H9 (cell line): ENCODE data around the gene FBXW4. TPM values are rescaled to one million over a fixed set of nuclear protein-coding genes. Genes with fewer than 3 reads are reported as not detected.

Source experiments
- DNase-seq: peaks from one replicate; pipeline ENCODE4 v3.0.0-alpha.2; 2017
- H2AFZ ChIP-seq: one replicate; pipeline ENCODE4 v1.6.1; 2013; ENCODE audit warnings: mild to moderate bottlenecking, low read length, control low read depth, moderate library complexity
- H2AK5ac ChIP-seq: 2 replicates; pipeline ENCODE4 v1.6.1; 2013; ENCODE audit warnings: low read length, control low read depth, mixed read lengths; ENCODE audit not compliant: insufficient read length
- H2BK120ac ChIP-seq: one replicate; pipeline ENCODE4 v1.6.1; 2013; ENCODE audit warnings: low read depth, mild to moderate bottlenecking, low read length, control low read depth, inconsistent platforms; ENCODE audit not compliant: poor library complexity, severe bottlenecking
- H2BK12ac ChIP-seq: 2 replicates; pipeline ENCODE4 v1.6.1; 2013; ENCODE audit warnings: low read length, control low read depth, mixed read lengths, low read depth; ENCODE audit not compliant: insufficient read length
- H2BK15ac ChIP-seq: 2 replicates; pipeline ENCODE4 v1.6.1; 2013; ENCODE audit warnings: low read depth, low read length, control low read depth
- H2BK20ac ChIP-seq: one replicate; pipeline ENCODE4 v1.6.1; 2013; ENCODE audit warnings: low read depth, mild to moderate bottlenecking, low read length, control low read depth, inconsistent platforms; ENCODE audit not compliant: poor library complexity, severe bottlenecking
- H2BK5ac ChIP-seq: 2 replicates; pipeline ENCODE4 v1.6.1; 2013; ENCODE audit warnings: low read length, control low read depth, mixed read lengths; ENCODE audit not compliant: insufficient read length
- H3K14ac ChIP-seq: 2 replicates; pipeline ENCODE4 v1.6.1; 2013; ENCODE audit warnings: low read length, control low read depth; ENCODE audit not compliant: insufficient read depth
- H3K18ac ChIP-seq: 2 replicates; pipeline ENCODE4 v1.6.1; 2013; ENCODE audit warnings: low read depth, mild to moderate bottlenecking, mixed read lengths, low read length, control low read depth; ENCODE audit not compliant: insufficient read length
- H3K23ac ChIP-seq: 2 replicates; pipeline ENCODE4 v1.6.1; 2013; ENCODE audit warnings: low read length, control low read depth, mixed read lengths, low read depth; ENCODE audit not compliant: insufficient read length
- H3K23me2 ChIP-seq: 2 replicates; pipeline ENCODE4 v1.6.1; 2013; ENCODE audit warnings: low read depth, mild to moderate bottlenecking, mixed read lengths, low read length, control low read depth; ENCODE audit not compliant: insufficient read length, poor library complexity, severe bottlenecking
- H3K27ac ChIP-seq: 2 replicates; pipeline ENCODE4 v1.5.1; 2013; ENCODE audit warnings: low read length, control low read depth, mixed read lengths, low read depth; ENCODE audit not compliant: insufficient read length
- H3K27me3 ChIP-seq: 2 replicates; pipeline ENCODE4 v1.6.1; 2013; ENCODE audit warnings: low read length, control low read depth, inconsistent platforms; ENCODE audit not compliant: insufficient read depth
- H3K4ac ChIP-seq: 2 replicates; pipeline ENCODE4 v1.6.1; 2013; ENCODE audit warnings: low read depth, mild to moderate bottlenecking, control low read depth, inconsistent platforms, low read length, moderate library complexity
- H3K4me1 ChIP-seq: 2 replicates; pipeline ENCODE4 v1.6.1; 2013; ENCODE audit warnings: low read length, control low read depth, inconsistent platforms; ENCODE audit not compliant: insufficient read depth
- H3K4me2 ChIP-seq: 2 replicates; pipeline ENCODE4 v1.6.1; 2013; ENCODE audit warnings: low read length, control low read depth, mixed read lengths; ENCODE audit not compliant: insufficient read length, insufficient read depth
- H3K56ac ChIP-seq: 2 replicates; pipeline ENCODE4 v1.6.1; 2013; ENCODE audit warnings: low read depth, mild to moderate bottlenecking, mixed read lengths, low read length, control low read depth; ENCODE audit not compliant: insufficient read length
- H3K79me1 ChIP-seq: 2 replicates; pipeline ENCODE4 v1.6.1; 2013; ENCODE audit warnings: low read depth, mild to moderate bottlenecking, moderate library complexity, low read length, control low read depth, inconsistent platforms; ENCODE audit not compliant: insufficient read depth, poor library complexity, severe bottlenecking
- H3K79me2 ChIP-seq: 2 replicates; pipeline ENCODE4 v1.6.1; 2013; ENCODE audit warnings: low read length, control low read depth, inconsistent platforms; ENCODE audit not compliant: insufficient read depth
- H3K9ac ChIP-seq: 2 replicates; pipeline ENCODE4 v1.6.1; 2013; ENCODE audit warnings: low read length, control low read depth, mixed read lengths; ENCODE audit not compliant: insufficient read length; ENCODE audit errors: extremely low read depth
- H3K9me3 ChIP-seq: one replicate; pipeline ENCODE4 v1.6.1; 2013; ENCODE audit warnings: low read depth, low read length, inconsistent platforms; ENCODE audit not compliant: control insufficient read depth
- H3T11ph ChIP-seq: one replicate; pipeline ENCODE4 v1.6.1; 2013; ENCODE audit warnings: mild to moderate bottlenecking, low read length, control low read depth, inconsistent platforms
- H4K20me1 ChIP-seq: one replicate; pipeline ENCODE4 v1.6.1; 2013; ENCODE audit not compliant: control insufficient read depth, insufficient read length, insufficient read depth
- H4K5ac ChIP-seq: 2 replicates; pipeline ENCODE4 v1.6.1; 2013; ENCODE audit warnings: low read depth, mild to moderate bottlenecking, mixed read lengths, low read length, control low read depth; ENCODE audit not compliant: insufficient read length
- H4K8ac ChIP-seq: replicated peaks from 2 replicates; pipeline ENCODE4 v1.6.1; 2013; ENCODE audit warnings: low read length, control low read depth, mixed read lengths, low read depth; ENCODE audit not compliant: insufficient read length
- H4K91ac ChIP-seq: 2 replicates; pipeline ENCODE4 v1.6.1; 2013; ENCODE audit warnings: low read depth, mild to moderate bottlenecking, moderate library complexity, mixed read lengths, low read length, control low read depth; ENCODE audit not compliant: insufficient read length
- H3K27ac Mint-ChIP-seq, 3 experiments: 2 replicates in 2 of 3; 3 replicates in 1 of 3; pipeline ENCODE4 v1.8.0; 2020 to 2021; ENCODE audit warnings: mixed read lengths in 3 of 3, mild to moderate bottlenecking in 1 of 3, moderate library complexity in 1 of 3
- H3K27me3 Mint-ChIP-seq: 2 replicates; pipeline ENCODE4 v1.8.0; 2021; ENCODE audit warnings: low read depth, mild to moderate bottlenecking, moderate library complexity, mixed read lengths
- H3K36me3 Mint-ChIP-seq, 3 experiments: 2 replicates in 2 of 3; 3 replicates in 1 of 3; pipeline ENCODE4 v1.8.0; 2020 to 2021; ENCODE audit warnings: low read depth in 3 of 3, mixed read lengths in 3 of 3; ENCODE audit not compliant: insufficient read depth in 1 of 3
- H3K4me1 Mint-ChIP-seq, 2 experiments: 2 replicates each; pipeline ENCODE4 v1.8.0; 2020; ENCODE audit warnings: mixed read lengths in 2 of 2
- H3K4me3 Mint-ChIP-seq, 2 experiments: 2 replicates in 1 of 2; 3 replicates in 1 of 2; pipeline ENCODE4 v1.8.0; 2020 to 2021; ENCODE audit warnings: mild to moderate bottlenecking in 2 of 2, mixed read lengths in 2 of 2, moderate library complexity in 1 of 2
- H3K9me3 Mint-ChIP-seq, 2 experiments: 2 replicates in 1 of 2; 3 replicates in 1 of 2; pipeline ENCODE4 v1.8.0; 2020; ENCODE audit warnings: mild to moderate bottlenecking in 2 of 2, mixed read lengths in 2 of 2, moderate library complexity in 1 of 2
- CTCF ChIP-seq: fragments of 200-600 bp; sonication (generic); conservative IDR thresholded peaks from 3 replicates; pipeline ENCODE4 v1.8.0; 2021; ENCODE audit warnings: antibody characterized with exemption, mild to moderate bottlenecking
- WGBS: extraction: QIAGEN DNeasy Blood & Tissue Kit; methylation state at CpG from one replicate; pipeline ENCODE4 v1.1.7; 2013; ENCODE audit warnings: missing lambda C conversion rate, low lambda C conversion rate, mixed read lengths; ENCODE audit not compliant: insufficient read length; ENCODE audit errors: extremely low coverage; 5-methylcytosine and 5-hydroxymethylcytosine counted together
- total RNA-seq: library from RNA; stranded (reverse); gene quantifications from 2 replicates; pipeline ENCODE4 v1.2.1, GENCODE V29; 2021

FBXW4 gene
- total RNA-seq, 1 experiment from 2014 or later: 41.6 TPM

- Histone ChIP-seq H2BK12ac (no peak overlapping the region), H2BK5ac (no peak overlapping the region), H2BK20ac (no peak overlapping the region), H2AK5ac (no peak overlapping the region), H3K23ac (no peak overlapping the region), H3T11ph (no peak overlapping the region), H2BK15ac (no peak overlapping the region), H4K8ac (no peak overlapping the region), H3K14ac (no peak overlapping the region), H3K9me3 (no peaks in the 10 kb centered on the region), H4K20me1 (no peaks in the 10 kb centered on the region), H3K23me2 (no peaks in the 10 kb centered on the region), H3K4me2 (no peak overlapping the region), H3K79me2 (no peaks in the 10 kb centered on the region), H2AFZ (no peak overlapping the region), H2BK120ac (no peak overlapping the region), H3K56ac (no peak overlapping the region), H3K18ac (no peak overlapping the region), H4K91ac (no peak overlapping the region), H3K4me1 (no peaks in the 10 kb centered on the region; the same call in 1 of the 2 replicates), H3K9ac (no peak overlapping the region), H4K5ac (no peak overlapping the region), H3K79me1 (no peaks in the 10 kb centered on the region), H3K4ac (no peak overlapping the region), H3K27me3 (no peaks in the 10 kb centered on the region), H3K27ac (no peak overlapping the region)
- no peak for TF ChIP-seq CTCF
- H3K27me3 Mint-ChIP-seq: no peaks in the 10 kb centered on the region
- no peak for DNase-seq
- peaks cover 39 to 44% of the 10 kb centered on the region in 2 experiments for H3K4me1 Mint-ChIP-seq
- peaks cover 6 to 20% (median 11%) of the 10 kb centered on the region in 3 experiments; a peak in 6 of 7 replicates for H3K36me3 Mint-ChIP-seq
- WGBS: no CpG with 5 or more reads among the region's 2 CpGs
- H3K4me3 Mint-ChIP-seq: no peak overlapping the region
- no peaks in the 10 kb centered on the region for H3K9me3 Mint-ChIP-seq
- no peak overlapping the region for H3K27ac Mint-ChIP-seq
Observed at GRCh38 chr10:101618871-101619270, 76.1 kb downstream of the FBXW4 start.
